ENCODE results near the gene TMEM43. TPM values are rescaled to one million over a fixed set of nuclear protein-coding genes. Genes with fewer than 3 reads are reported as not detected.

TMEM43 gene
- total RNA-seq, 6 experiments from 2014 or later = 9.3 to 16.8 (median 14.6) TPM

DNA sequence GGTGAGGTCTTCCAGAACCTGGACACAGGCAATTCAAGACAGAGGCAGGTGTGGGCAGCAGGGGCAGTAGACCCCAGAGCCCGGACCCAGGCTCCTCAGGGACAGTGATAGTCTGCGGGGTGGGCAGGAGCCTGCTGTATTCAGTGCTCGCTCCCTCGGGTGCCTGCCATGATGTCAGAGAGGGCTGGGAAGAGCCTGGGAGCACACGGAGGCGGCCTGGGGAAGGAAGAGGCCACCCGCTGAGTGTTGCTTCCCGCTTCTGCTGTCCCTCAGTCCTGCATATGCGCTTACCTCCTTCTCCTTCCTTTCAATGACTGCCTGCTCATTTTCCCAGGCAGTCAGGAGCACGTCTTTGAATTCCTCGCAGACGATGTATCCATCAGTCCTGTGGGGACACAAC lies 22.8 kb downstream of the TMEM43 start:
- ATAC-seq = no peak
- Histone ChIP-seq H3K9me3 (no peaks in the 10 kb centered on the region), H3K27me3 (no peaks in the 10 kb centered on the region), H3K36me3 (peaks cover 0 to 37% (median 10%) of the 10 kb centered on the region in 4 donors), H3K4me3 (no peak overlapping the region), H3K27ac (no peak overlapping the region), H3K4me1 (peaks cover 0 to 24% (median 14%) of the 10 kb centered on the region in 4 donors)
- TF ChIP-seq CTCF (IDR thresholded peaks at IDR 0.05) = no peak
- TF ChIP-seq POLR2A (IDR thresholded peaks at IDR 0.05) = no peak
- no peak for DNase-seq
- intact Hi-C loops (cut with DNase I) = no loop called here
- 81% methylated on average over 8 of the region's 12 CpGs for WGBS (ENCODE audit: insufficient coverage, low coverage, low lambda C conversion rate, missing lambda C conversion rate)

DNA sequence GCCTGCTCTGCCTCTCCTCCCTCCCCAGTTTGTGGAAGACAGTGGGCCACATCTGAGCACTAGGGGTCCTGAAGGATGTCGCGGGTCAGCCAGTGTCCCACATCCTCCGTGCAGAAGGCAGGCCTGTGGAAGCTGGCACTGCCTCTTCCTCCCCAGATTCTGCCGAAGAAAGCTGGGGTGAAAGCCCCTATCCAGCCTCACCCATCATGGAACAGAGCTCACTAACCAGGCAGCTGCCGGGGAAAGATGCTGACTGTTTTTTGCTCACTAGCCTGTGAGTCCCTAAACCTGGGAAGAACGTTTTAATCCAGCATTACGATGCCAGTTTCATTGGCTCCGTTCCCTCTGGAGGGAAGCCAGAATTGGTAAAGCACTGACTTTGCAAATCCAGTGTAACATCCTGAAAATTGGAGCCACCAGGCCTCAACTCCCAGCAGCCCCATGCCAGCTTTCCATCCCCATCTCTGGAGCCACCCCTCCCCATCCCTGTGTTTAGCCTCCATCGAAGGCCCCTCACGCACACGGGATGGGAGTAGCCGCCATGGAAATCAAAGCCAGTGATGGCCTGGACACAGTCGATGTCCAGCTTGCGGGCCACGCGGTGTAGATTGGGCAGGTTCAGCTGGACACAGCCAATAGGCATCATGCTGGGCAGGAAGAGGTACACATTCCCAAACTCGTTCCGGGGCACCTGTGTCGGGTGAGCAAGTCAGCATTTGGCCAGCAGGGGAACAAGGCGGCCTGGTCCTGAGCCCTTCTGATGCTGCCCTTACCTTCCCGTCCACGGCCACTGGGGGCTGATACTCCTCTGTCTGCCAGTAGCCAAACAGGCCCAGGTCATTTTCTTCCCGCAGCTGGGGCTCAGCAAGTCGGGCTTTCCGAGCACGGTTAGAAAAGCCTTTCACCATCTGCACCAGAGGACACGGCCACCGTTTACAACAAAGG lies 23.5 kb downstream of the TMEM43 start:
- no peak for DNase-seq
- H3K36me3 ChIP-seq = peaks cover 0 to 38% (median 9%) of the 10 kb centered on the region in 4 donors
- 82% methylated on average over 14 of the region's 28 CpGs for WGBS (ENCODE audit: insufficient coverage, low coverage, low lambda C conversion rate, missing lambda C conversion rate)
- ATAC-seq = no peak
- H3K9me3 ChIP-seq = no peaks in the 10 kb centered on the region
- H3K4me1 ChIP-seq = peaks cover 0 to 19% (median 11%) of the 10 kb centered on the region in 4 donors
- intact Hi-C loops (cut with DNase I) = no loop called here
- H3K27me3 ChIP-seq = no peaks in the 10 kb centered on the region
- TF ChIP-seq POLR2A (IDR thresholded peaks at IDR 0.05) = no peak
- TF ChIP-seq CTCF (IDR thresholded peaks at IDR 0.05) = no peak
- H3K4me3 ChIP-seq = no peak overlapping the region
- H3K27ac ChIP-seq = no peak overlapping the region

DNA sequence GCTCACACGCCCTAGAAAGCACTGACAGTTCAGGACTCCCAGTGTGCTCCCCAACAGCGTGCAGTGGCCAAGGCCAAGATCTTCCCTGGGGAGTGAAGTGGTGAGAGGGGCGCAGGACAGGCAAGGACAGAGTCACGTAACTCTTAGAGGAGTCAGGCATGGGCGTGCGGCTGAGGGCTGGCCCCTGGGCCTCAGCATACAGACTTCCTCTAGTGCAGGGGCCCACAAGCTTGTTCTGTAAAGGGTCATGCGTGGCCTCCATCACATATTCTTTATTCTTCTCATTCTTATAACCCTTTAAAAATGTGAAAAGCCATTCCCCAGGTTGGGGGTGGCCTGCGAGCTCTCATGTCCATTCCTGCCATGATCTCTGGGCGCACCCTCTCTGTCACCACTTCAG lies 25.2 kb downstream of the TMEM43 start:
- peaks cover 0 to 1% (median 0%) of the 10 kb centered on the region in 4 donors for H3K4me1 ChIP-seq
- DNase-seq (no peak), ATAC-seq (no peak)
- TF ChIP-seq CTCF (IDR thresholded peaks at IDR 0.05) (no peak), POLR2A (IDR thresholded peaks at IDR 0.05) (no peak)
- H3K9me3 ChIP-seq = no peaks in the 10 kb centered on the region
- H3K4me3 ChIP-seq = no peak overlapping the region
- WGBS (ENCODE audit: insufficient coverage, low coverage, low lambda C conversion rate, missing lambda C conversion rate) = 100% methylated on average over 2 of the region's 9 CpGs
- intact Hi-C loops (cut with DNase I) = no loop called here
- H3K36me3 ChIP-seq = peaks cover 0 to 51% (median 17%) of the 10 kb centered on the region in 4 donors
- no peak overlapping the region for H3K27ac ChIP-seq
- H3K27me3 ChIP-seq = no peaks in the 10 kb centered on the region

DNA sequence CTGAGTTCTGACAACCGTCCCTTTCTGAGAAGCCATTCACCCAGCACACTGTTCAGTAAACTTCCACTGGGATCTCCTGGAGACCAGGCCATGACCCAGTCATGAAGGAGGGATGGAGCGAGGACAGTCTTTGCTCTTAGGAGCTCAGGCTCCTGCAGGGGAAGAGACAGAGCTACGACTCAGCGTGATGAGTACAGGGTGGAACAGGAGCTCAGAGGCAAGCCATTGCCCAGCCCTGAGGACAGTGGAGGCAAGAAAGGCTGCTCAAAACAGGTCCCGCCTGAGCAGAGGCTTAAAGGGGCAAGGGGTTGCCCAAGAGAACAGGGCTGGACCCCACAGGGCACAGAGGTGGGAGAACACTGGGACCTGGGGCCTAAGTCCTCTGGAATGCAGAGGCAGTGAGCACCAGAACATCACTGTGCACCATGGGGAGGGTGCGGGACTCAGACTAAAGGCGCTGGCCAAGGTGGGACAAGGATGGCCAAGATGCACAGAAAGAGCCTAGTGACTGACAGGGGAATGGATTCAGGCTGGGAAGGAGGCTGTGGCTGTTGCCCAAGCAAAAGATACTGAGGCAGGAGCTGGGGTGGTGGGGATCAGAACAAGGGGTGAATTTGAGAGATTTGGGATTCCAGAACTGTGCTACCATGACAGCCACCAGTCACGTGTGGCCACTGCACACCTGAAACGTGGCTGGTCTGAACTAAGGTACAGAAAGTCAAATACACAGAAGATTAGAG lies 25.8 kb downstream of the TMEM43 start:
- H3K27ac ChIP-seq = no peak overlapping the region
- H3K27me3 ChIP-seq = no peaks in the 10 kb centered on the region
- ATAC-seq (no peak), DNase-seq (no peak)
- no peaks in the 10 kb centered on the region for H3K9me3 ChIP-seq
- WGBS (ENCODE audit: insufficient coverage, low coverage, low lambda C conversion rate, missing lambda C conversion rate) = 89% methylated on average over 6 of the region's 9 CpGs
- TF ChIP-seq CTCF (IDR thresholded peaks at IDR 0.05) (no peak), POLR2A (IDR thresholded peaks at IDR 0.05) (no peak)
- intact Hi-C loops (cut with DNase I) = no loop called here
- no peaks in the 10 kb centered on the region for H3K4me1 ChIP-seq
- H3K36me3 ChIP-seq = peaks cover 0 to 53% (median 19%) of the 10 kb centered on the region in 4 donors
- no peak overlapping the region for H3K4me3 ChIP-seq
